Activated naive CD8-positive, alpha-beta T cell (primary cell): ENCODE results near the gene FTH1.

Experiments
- H3K27ac Mint-ChIP-seq: one replicate; pipeline ENCODE4 v1.8.0; 2021; ENCODE audit warnings: mixed read lengths
- H3K27me3 Mint-ChIP-seq: one replicate; pipeline ENCODE4 v1.8.0; 2021; ENCODE audit warnings: mixed read lengths
- H3K36me3 Mint-ChIP-seq: one replicate; pipeline ENCODE4 v1.8.0; 2021; ENCODE audit warnings: mixed read lengths
- H3K4me1 Mint-ChIP-seq: one replicate; pipeline ENCODE4 v1.8.0; 2021; ENCODE audit warnings: low read depth, mixed read lengths
- H3K4me3 Mint-ChIP-seq: one replicate; pipeline ENCODE4 v1.8.0; 2021; ENCODE audit warnings: mild to moderate bottlenecking, mixed read lengths
- H3K9me3 Mint-ChIP-seq: one replicate; pipeline ENCODE4 v1.8.0; 2021; ENCODE audit warnings: low read depth, mixed read lengths

FTH1 gene

GRCh38 chr11:61923166-61924063, 44.0 kb downstream of the FTH1 start:
- Mint-ChIP-seq H3K4me3 (no peak overlapping the region), H3K9me3 (no peaks in the 10 kb centered on the region), H3K4me1 (peaks cover under 1% of the 10 kb centered on the region), H3K36me3 (no peaks in the 10 kb centered on the region), H3K27ac (no peak overlapping the region), H3K27me3 (peaks cover 21% of the 10 kb centered on the region)

DNA sequence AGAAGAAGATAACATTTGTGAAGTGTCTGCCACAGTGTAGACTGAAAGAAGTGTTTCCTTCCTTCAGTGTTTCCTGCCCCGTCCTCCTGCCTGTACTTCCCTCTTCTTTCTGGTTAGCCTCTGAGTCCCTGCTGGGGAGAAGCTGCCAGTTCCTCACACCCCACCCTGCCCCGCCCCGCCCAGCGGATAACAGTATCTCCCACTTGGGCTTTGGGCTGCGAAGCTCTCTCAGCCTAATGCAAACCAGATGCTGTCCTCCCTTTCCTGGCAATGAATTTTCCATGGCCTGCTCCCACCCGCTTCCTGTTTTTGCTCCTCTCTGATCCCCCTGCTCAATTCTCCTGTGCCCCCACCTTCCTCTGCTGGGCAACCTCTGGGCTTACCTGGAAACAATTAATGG, 44.9 kb downstream of the FTH1 start:
- Mint-ChIP-seq H3K27me3 (peaks cover 30% of the 10 kb centered on the region), H3K27ac (no peak overlapping the region), H3K4me3 (no peak overlapping the region), H3K36me3 (no peaks in the 10 kb centered on the region), H3K9me3 (no peaks in the 10 kb centered on the region), H3K4me1 (peaks cover 8% of the 10 kb centered on the region)

- Mint-ChIP-seq H3K4me3 (no peak overlapping the region), H3K27me3 (peaks cover 32% of the 10 kb centered on the region), H3K36me3 (no peaks in the 10 kb centered on the region), H3K4me1 (peaks cover 8% of the 10 kb centered on the region), H3K9me3 (no peaks in the 10 kb centered on the region), H3K27ac (no peak overlapping the region)
These were observed 46.0 kb downstream of the FTH1 start for GRCh38 chr11:61921446-61921845.

DNA sequence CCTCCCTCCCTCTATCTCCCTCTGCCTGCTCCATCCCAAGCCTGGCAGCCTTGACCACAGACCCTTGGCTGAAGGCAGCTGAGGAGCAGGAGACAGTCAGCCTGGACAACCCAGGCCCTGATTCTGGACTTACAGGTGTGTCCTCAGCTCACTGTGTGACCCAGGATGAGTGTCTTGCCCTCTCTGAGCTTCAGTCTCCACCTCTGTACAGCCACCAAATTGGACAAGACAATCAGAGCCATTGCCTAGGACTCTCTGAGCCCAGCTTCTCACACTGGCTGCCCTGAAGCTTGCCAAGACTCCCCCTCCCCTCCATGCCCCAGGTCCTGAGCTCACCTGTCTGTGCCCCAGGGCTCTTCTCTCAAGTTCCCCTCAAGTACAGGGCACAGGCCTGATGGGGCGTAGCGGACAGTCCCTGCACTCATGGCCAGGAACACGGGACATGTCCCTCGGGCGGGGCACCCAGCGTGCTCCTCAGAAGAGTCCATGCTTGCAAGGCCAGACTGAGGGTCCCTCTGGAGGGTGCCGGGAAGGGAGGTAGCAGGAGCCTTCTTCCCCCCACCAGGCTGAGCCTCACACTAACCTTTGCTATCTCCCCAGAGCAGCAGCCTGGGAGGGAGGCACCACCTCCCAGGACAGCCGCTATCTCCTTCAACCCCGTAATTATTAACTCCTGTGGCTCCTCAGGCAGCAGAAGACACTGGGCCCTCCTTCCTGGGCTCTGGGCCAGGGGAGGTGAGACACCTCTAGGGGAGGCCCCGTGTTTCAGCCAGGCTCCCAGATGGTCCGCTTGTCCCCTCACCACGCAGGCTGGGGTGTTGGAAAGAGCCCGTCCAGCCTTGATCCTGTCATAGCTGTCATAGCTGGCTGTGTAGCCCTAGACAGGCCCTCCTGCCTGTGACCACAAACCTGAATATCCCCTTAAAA, 47.5 kb downstream of the FTH1 start:
- Mint-ChIP-seq H3K9me3 (no peaks in the 10 kb centered on the region), H3K27me3 (peaks cover 37% of the 10 kb centered on the region), H3K4me1 (peaks cover 8% of the 10 kb centered on the region), H3K4me3 (no peak overlapping the region), H3K27ac (no peak overlapping the region), H3K36me3 (no peaks in the 10 kb centered on the region)

DNA sequence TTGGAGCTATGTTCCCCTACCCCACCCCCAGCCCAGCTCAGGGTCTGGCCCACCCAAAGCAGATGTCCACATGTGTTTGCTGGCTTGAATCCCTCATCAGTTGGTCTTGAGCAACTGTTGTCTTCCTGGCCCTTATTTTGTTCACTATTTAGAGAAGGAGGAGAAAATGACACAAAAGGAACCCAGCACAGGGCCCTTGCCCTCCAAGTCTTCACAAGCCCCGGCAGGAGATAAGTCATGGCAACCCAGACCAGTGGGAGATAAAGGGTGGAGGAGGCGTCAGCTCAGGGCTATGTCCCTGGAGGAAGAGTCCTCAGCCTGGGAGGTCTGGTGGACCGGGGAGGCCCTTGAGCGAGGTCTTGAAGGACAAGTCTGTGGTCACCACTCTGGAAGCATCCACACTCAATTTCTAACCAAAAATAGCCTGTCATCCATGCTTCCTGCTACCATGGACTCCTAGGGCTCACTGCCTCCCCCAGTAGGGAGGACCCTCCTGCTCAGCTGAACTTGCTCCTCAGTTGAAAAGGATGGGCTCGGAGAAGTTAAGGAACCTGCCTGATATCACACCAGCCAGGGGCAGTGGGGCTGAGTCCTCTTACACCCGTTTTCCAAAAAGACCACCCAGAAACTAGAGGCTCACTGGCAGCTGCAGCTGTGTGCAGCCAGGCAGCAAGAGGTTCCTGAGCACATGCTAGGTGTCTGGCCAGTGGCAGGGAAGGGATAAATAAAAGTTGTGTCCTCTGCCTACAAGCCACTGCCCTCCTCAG, 48.3 kb downstream of the FTH1 start:
- peaks cover 41% of the 10 kb centered on the region for H3K27me3 Mint-ChIP-seq
- H3K4me3 Mint-ChIP-seq = no peak overlapping the region

DNA sequence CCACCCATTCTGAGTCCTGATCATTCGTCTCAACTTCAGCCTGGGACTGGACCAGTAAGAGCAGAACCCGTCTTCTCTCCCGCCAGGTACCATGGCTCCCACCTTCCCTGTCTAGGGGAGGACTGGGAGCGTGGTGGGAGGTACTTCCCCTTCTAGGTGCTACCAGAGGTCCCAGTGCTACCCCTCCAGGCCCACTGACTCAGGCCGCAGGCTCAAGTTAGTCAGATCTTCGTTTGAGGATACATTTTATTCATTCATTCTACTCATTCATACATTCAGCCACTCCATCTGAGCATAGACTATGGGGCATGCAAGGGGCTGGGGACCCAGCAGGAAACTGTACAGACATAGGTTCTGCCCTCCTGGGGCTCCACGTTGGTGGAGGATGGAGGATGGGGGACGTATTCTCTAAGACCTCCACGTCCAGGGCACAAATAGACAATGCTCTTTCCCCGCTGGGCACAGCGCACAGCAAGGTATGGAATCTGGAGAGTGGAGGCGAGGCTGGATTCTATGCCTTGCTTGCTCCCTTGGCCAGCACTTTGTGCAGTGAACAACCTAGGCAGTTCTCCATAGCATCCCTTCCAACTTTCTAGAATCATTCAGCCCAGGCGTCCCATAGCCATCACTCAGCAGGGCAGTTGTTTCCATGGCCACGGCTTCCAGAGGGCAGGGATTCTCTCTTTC, 49.0 kb downstream of the FTH1 start:
- Mint-ChIP-seq H3K36me3 (no peaks in the 10 kb centered on the region), H3K27ac (peak overlapping the region; percentile 19), H3K9me3 (no peaks in the 10 kb centered on the region), H3K4me1 (peaks cover 8% of the 10 kb centered on the region), H3K4me3 (peak overlapping the region; percentile 83), H3K27me3 (peaks cover 41% of the 10 kb centered on the region)

More for the DNA sequence above, 48.3 kb downstream of the FTH1 start:
- no peaks in the 10 kb centered on the region for H3K9me3 Mint-ChIP-seq
- H3K36me3 Mint-ChIP-seq = no peaks in the 10 kb centered on the region
- H3K4me1 Mint-ChIP-seq = peaks cover 8% of the 10 kb centered on the region
- no peak overlapping the region for H3K27ac Mint-ChIP-seq

DNA sequence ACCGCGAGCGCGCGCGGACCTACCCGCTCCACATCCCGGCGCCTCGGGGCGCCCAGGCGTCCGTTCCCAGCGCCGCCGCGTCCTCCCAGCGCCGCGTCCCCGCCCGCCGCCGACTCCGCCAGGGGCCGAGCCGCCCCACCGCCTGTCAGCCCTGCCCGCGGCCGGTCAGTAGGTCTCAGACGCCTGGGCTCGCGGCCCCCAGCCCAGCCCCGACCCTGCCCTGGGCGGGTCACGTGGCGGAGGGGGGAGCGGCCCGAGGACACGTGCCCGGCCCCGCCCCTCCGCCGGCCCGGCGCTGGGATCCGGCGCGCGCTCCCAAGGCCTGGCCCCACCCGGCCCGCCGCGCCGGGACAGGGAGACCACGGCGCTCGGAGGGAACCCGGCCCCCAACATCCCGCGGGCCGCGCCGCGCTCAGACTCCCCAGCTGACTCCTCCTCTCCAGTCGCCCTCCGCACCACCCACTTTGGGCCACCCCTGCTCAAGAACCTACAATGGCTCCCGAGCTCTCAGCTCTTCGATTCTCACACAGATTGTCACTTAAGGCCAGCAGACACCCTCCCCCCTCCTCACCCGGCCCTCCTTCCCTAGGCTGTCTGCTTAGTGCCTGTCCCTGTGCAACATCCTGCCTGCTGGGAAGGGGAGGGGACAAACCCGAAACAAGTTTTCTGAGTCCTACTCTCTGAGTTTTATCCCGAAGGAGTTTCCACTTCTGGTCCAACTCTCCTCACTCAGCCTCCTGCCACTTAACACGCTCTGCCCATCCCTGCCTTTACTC, 49.9 kb downstream of the FTH1 start, which contains the start of gene RAB3IL1:
RAB3IL1 (minus strand) TSS at position 233 of the 776 bp plus-strand sequence; CDS start at position 34, 199 bp downstream.
- Mint-ChIP-seq H3K9me3 (no peaks in the 10 kb centered on the region), H3K36me3 (no peaks in the 10 kb centered on the region), H3K27ac (peak within 1 kb of the TSS; percentile 19), H3K4me1 (peaks cover 8% of the 10 kb centered on the region), H3K4me3 (peak within 1 kb of the TSS; percentile 83), H3K27me3 (peaks cover 38% of the 10 kb centered on the region)

- Mint-ChIP-seq H3K4me3 (peak overlapping the region; percentile 42), H3K9me3 (no peaks in the 10 kb centered on the region), H3K36me3 (no peaks in the 10 kb centered on the region), H3K4me1 (peaks cover 8% of the 10 kb centered on the region), H3K27ac (no peak overlapping the region), H3K27me3 (peaks cover 38% of the 10 kb centered on the region)
These were observed 50.6 kb downstream of the FTH1 start for GRCh38 chr11:61916737-61917333.

- Mint-ChIP-seq H3K36me3 (no peaks in the 10 kb centered on the region), H3K27me3 (peaks cover 29% of the 10 kb centered on the region), H3K4me3 (no peak overlapping the region), H3K27ac (no peak overlapping the region), H3K9me3 (no peaks in the 10 kb centered on the region), H3K4me1 (peaks cover 8% of the 10 kb centered on the region)
These were observed 52.8 kb downstream of the FTH1 start for GRCh38 chr11:61914471-61915171.
